HepG2 (cell line): Measurements from ENCODE around the gene GPC3. TPM values are rescaled to one million over a fixed set of nuclear protein-coding genes. Genes with fewer than 3 reads are reported as not detected.
A peak's percentile ranks its signal among the peaks of the same experiment; 100 is the strongest.

Experiments
- ATAC-seq: fragments of 200-7000 bp; cut with Tn5 transposase; 3 replicates; pipeline ENCODE4 v1.9.1; 2020; ENCODE audit warnings: mild to moderate bottlenecking, moderate library complexity
- BruUV-seq: library from RNA; stranded (reverse); fragments of 400-500 nt; replicated peaks from 2 replicates; lab custom pipeline; 2021; lab: Mats Ljungman, UMichigan
- CTCF ChIA-PET: fragments of 300-600 bp; formaldehyde crosslinking; extraction: SDS; loops from one replicate; lab custom pipeline; 2021; ENCODE audit warnings: low total read pairs, inconsistent platforms, low intra/inter-chr PET ratio; lab: Yijun Ruan, JAX
- POLR2A ChIA-PET: fragments of 350-600 bp; sonication (Branson Sonifier 250); formaldehyde crosslinking; loops from one replicate; lab custom pipeline; 2020; ENCODE audit warnings: antibody characterized with exemption, inconsistent platforms; lab: Yijun Ruan, JAX
- DNase-seq: peaks from one replicate; pipeline ENCODE4 v3.0.0-alpha.2; 2015; ENCODE audit warnings: low spot score
- FAIRE-seq: peaks from 3 replicates; lab custom pipeline; 2011; peaks lifted over from hg19 to GRCh38; lab: Jason Lieb, UNC
- H2AFZ ChIP-seq: one replicate; pipeline ENCODE4 v1.6.1; 2011; ENCODE audit warnings: low read length, inconsistent platforms
- H3K27ac ChIP-seq: fragments of 300-600 bp; 3 replicates; pipeline ENCODE4 v1.8.0; 2011; ENCODE audit warnings: mixed run types, mild to moderate bottlenecking, mixed read lengths, low read length, inconsistent platforms; ENCODE audit not compliant: insufficient read depth; ENCODE audit errors: extremely low read length
- H3K27me3 ChIP-seq, 2 experiments: fragments of 200-600 bp in 1 of 2; 2 replicates in 1 of 2; 3 replicates in 1 of 2; pipeline versions ENCODE4 v1.6.0 to v1.8.0; 2011; ENCODE audit warnings: low read length in 2 of 2, mild to moderate bottlenecking in 2 of 2, moderate library complexity in 2 of 2, inconsistent platforms in 1 of 2; ENCODE audit not compliant: insufficient read depth in 2 of 2, control insufficient read depth in 1 of 2
- H3K36me3 ChIP-seq, 2 experiments: fragments of 200-600 bp in 1 of 2; replicated peaks in 1 of 2; 2 replicates in 1 of 2; 3 replicates in 1 of 2; pipeline versions ENCODE4 v1.5.1 to v1.8.0; 2011; ENCODE audit warnings: low read length in 2 of 2, inconsistent platforms in 1 of 2; ENCODE audit not compliant: insufficient read depth in 2 of 2, control insufficient read depth in 1 of 2
- H3K4me1 ChIP-seq: 2 replicates; pipeline ENCODE4 v1.5.1; 2012; ENCODE audit warnings: low read length, inconsistent platforms; ENCODE audit not compliant: insufficient read depth
- H3K4me2 ChIP-seq: 2 replicates; pipeline ENCODE4 v1.6.0; 2011; ENCODE audit warnings: low read depth, low read length, inconsistent platforms
- H3K4me3 ChIP-seq, 3 experiments: fragments of 200-600 bp in 1 of 3; sonication (generic), shearing (Covaris generic) in 1 of 3; replicated peaks in 1 of 3; 2 replicates each; pipeline ENCODE4 v1.5.1; 2011 to 2016; ENCODE audit warnings: low read length in 3 of 3, inconsistent platforms in 2 of 3, low read depth in 2 of 3, mild to moderate bottlenecking in 2 of 3, control low read depth in 1 of 3, mixed read lengths in 1 of 3; ENCODE audit not compliant: insufficient read depth in 1 of 3
- H3K79me2 ChIP-seq: one replicate; pipeline ENCODE4 v1.6.1; 2011; ENCODE audit warnings: low read length, inconsistent platforms; ENCODE audit not compliant: insufficient read depth
- H3K9ac ChIP-seq: 2 replicates; pipeline ENCODE4 v1.6.0; 2011; ENCODE audit warnings: mild to moderate bottlenecking, low read depth, low read length, inconsistent platforms; ENCODE audit not compliant: insufficient read depth
- H3K9me3 ChIP-seq: 2 replicates; pipeline ENCODE4 v1.5.1; 2012; ENCODE audit warnings: mild to moderate bottlenecking, low read length
- H4K20me1 ChIP-seq: 2 replicates; pipeline ENCODE4 v1.6.0; 2011; ENCODE audit warnings: inconsistent platforms, mild to moderate bottlenecking, low read length, moderate library complexity; ENCODE audit not compliant: insufficient read depth
- AGO2 ChIP-seq: fragments of 200-400 bp; formaldehyde crosslinking; optimal IDR thresholded peaks from 2 replicates; pipeline ENCODE3; 2017; ENCODE audit warnings: mild to moderate bottlenecking, low read depth, low read length, moderate library complexity
- BCL3 ChIP-seq: sonication (generic); formaldehyde crosslinking; IDR thresholded peaks from 2 replicates; pipeline ENCODE4 v1.5.1; 2020; ENCODE audit warnings: mild to moderate bottlenecking, missing genetic modification reagents, moderate library complexity
- CREB1 ChIP-seq, 2 experiments: fragments of 450-650 bp in 1 of 2; IDR thresholded peaks; 2 replicates each; pipeline ENCODE4 v1.6.1; 2016 to 2017; ENCODE audit warnings: control low read depth in 1 of 2, mild to moderate bottlenecking in 1 of 2, missing compliant biosample characterization in 1 of 2, missing genetic modification characterization in 1 of 2
- ETV6 ChIP-seq: sonication (generic); formaldehyde crosslinking; conservative IDR thresholded peaks from 2 replicates; pipeline ENCODE4 v1.4.0; 2020; ENCODE audit warnings: missing genetic modification reagents
- GMEB1 ChIP-seq: sonication (generic); formaldehyde crosslinking; IDR thresholded peaks from 2 replicates; pipeline ENCODE4 v1.5.1; 2020; ENCODE audit warnings: missing genetic modification reagents, mild to moderate bottlenecking, borderline replicate concordance
- HDAC1 ChIP-seq: sonication (generic); formaldehyde crosslinking; IDR thresholded peaks from 2 replicates; pipeline ENCODE4 v1.5.1; 2020; ENCODE audit warnings: mild to moderate bottlenecking, missing genetic modification reagents
- PHF8 ChIP-seq: sonication (generic); formaldehyde crosslinking; IDR thresholded peaks from 2 replicates; pipeline ENCODE4 v1.5.0; 2020; ENCODE audit warnings: missing genetic modification reagents
- POLR2G ChIP-seq: fragments of 200-400 bp; formaldehyde crosslinking; IDR thresholded peaks from 2 replicates; pipeline ENCODE4 v1.6.1; 2018; ENCODE audit warnings: mild to moderate bottlenecking, low read depth, low read length, moderate library complexity
- SKIL ChIP-seq: sonication (generic); formaldehyde crosslinking; IDR thresholded peaks from 2 replicates; pipeline ENCODE4 v1.8.0; 2022; ENCODE audit warnings: missing genetic modification reagents, mild to moderate bottlenecking, moderate library complexity, borderline replicate concordance
- SP5 ChIP-seq: IDR thresholded peaks from 2 replicates; pipeline ENCODE4 v1.6.1; 2016; ENCODE audit warnings: low read depth, borderline replicate concordance
- ZNF12 ChIP-seq: sonication (generic); formaldehyde crosslinking; IDR thresholded peaks from 2 replicates; pipeline ENCODE4 v1.5.0; 2020; ENCODE audit warnings: missing genetic modification reagents
- ZNF224 ChIP-seq: sonication (generic); formaldehyde crosslinking; IDR thresholded peaks from 2 replicates; pipeline ENCODE4 v1.5.0; 2020; ENCODE audit warnings: mild to moderate bottlenecking, missing genetic modification reagents
- ZNF256 ChIP-seq: sonication (generic); formaldehyde crosslinking; conservative IDR thresholded peaks from 2 replicates; pipeline ENCODE4 v1.4.0; 2020; ENCODE audit warnings: missing genetic modification reagents
- ZNF30 ChIP-seq: sonication (generic); formaldehyde crosslinking; IDR thresholded peaks from 2 replicates; pipeline ENCODE4 v1.5.0; 2020; ENCODE audit warnings: mild to moderate bottlenecking, missing genetic modification reagents
- ZNF607 ChIP-seq: sonication (generic); formaldehyde crosslinking; IDR thresholded peaks from 2 replicates; pipeline ENCODE4 v1.5.1; 2020; ENCODE audit warnings: missing genetic modification reagents, mild to moderate bottlenecking, borderline replicate concordance
- ZNF777 ChIP-seq: sonication (generic); formaldehyde crosslinking; IDR thresholded peaks from 2 replicates; pipeline ENCODE4 v1.4.0; 2020; ENCODE audit warnings: missing genetic modification reagents
- WGBS: methylation state at CpG from one replicate; pipeline ENCODE4 v1.1.6; 2017; ENCODE audit warnings: low lambda C conversion rate; 5-methylcytosine and 5-hydroxymethylcytosine counted together
- in situ Hi-C: cut with HindIII; loops from 2 replicates; pipeline ENCODE4 v1.10.0; 2017; ENCODE audit warnings: low pct_unique_long_range_greater_than_20kb; ENCODE audit not compliant: extremely low pct_ligation_motif_present
- intact Hi-C: fragments of 100-400 bp; cut with micrococcal nuclease; formaldehyde crosslinking; loops from one replicate; pipeline ENCODE4 v1.10.0; 2022; ENCODE audit not compliant: unreplicated experiment
- polyA plus RNA-seq, 8 experiments: library from polyadenylated mRNA; depleted of rRNA in 3 of 8; stranded (reverse) in 7 of 8; unstranded in 1 of 8; fragments of >200 nt; fragmentation: Illumina TruSeq in 4 of 8; extraction: Trizol in 4 of 8; gene quantifications; 2 replicates each; pipeline versions ENCODE4 v1.2.1 to v1.2.3, GENCODE V29; 2011 to 2016; ENCODE audit warnings: low read depth in 4 of 8, missing spikeins in 1 of 8, mixed read lengths in 1 of 8; ENCODE audit not compliant: insufficient read depth in 1 of 8
- total RNA-seq, 5 experiments: library from RNA; depleted of rRNA; stranded (reverse); fragments of >200 nt; fragmentation: Illumina TruSeq; extraction: Trizol; gene quantifications; 2 replicates each; pipeline ENCODE4 v1.2.3, GENCODE V29; 2016; ENCODE audit warnings: low read depth in 1 of 5

The GPC3 gene
- total and polyA plus RNA-seq, 2 of the 13 experiments (the other 11 are each of a cell fraction or from before 2014, with no cell fraction given) = 1,799 to 3,263 TPM

- TF ChIP-seq GMEB1 (CRISPR knock-in tag) = no peak
- no peak for TF ChIP-seq ZNF256 (CRISPR knock-in tag)
- 0 out of 2 replicates have a peak, but pooled peaks have one; percentile 6 for TF ChIP-seq ZNF607
- TF ChIP-seq POLR2G = peak; percentile 29
Measured at GRCh38 chrX:133984857-133985163, 584 bp downstream of the GPC3 start (continued).

- 5% methylated on average over 11 of the region's 40 CpGs for WGBS
- Histone ChIP-seq H3K4me3 (peak overlapping the region; percentile 80 to 88 (median 86)), H4K20me1 (peaks cover 13% of the 10 kb centered on the region), H3K79me2 (peaks cover 82% of the 10 kb centered on the region), H3K4me1 (peaks cover 17% of the 10 kb centered on the region), H3K27ac (peak overlapping the region; percentile 85), H3K27me3 (no peaks in the 10 kb centered on the region; a peak in 1 of 5 replicates), H3K9ac (peak overlapping the region; percentile 79), H3K4me2 (peak overlapping the region; percentile 80), H2AFZ (no peak overlapping the region), H3K36me3 (peaks cover 1 to 28% of the 10 kb centered on the region in 2 experiments), H3K9me3 (no peaks in the 10 kb centered on the region)
- peak; percentile 40 for FAIRE-seq
- in situ Hi-C loops = loop anchor here (5.0 kb wide), 1 partner anchor 38 kb away; no protein-coding TSS in a partner anchor
- POLR2A ChIA-PET = interaction anchor here (0.9 to 11.4 kb wide), 7 partner anchors 8 to 42 kb away, joined by 5 to 216 read pairs (median 28); no protein-coding TSS in a partner anchor
- intact Hi-C loops = no loop called here
- BruUV-seq = no TSS peak
- ATAC-seq = no peak
- CTCF ChIA-PET = no interaction called here
- no peak for DNase-seq
- no peak for TF ChIP-seq ZNF777 (CRISPR knock-in tag)
- no peak for TF ChIP-seq SKIL (CRISPR knock-in tag)
- no peak for TF ChIP-seq ZNF224
- peak; percentile 84 for TF ChIP-seq AGO2
- TF ChIP-seq CREB1 (IDR thresholded peaks at IDR 0.05) = no peak
- no peak for TF ChIP-seq CREB1 (CRISPR knock-in tag; IDR thresholded peaks at IDR 0.05)
- no peak for TF ChIP-seq ETV6 (CRISPR knock-in tag)
- TF ChIP-seq HDAC1 = no peak
- 0 out of 2 replicates have a peak, but pooled peaks have one; percentile 18 for TF ChIP-seq PHF8
- TF ChIP-seq SP5 = no peak
- no peak for TF ChIP-seq ZNF12 (CRISPR knock-in tag)
- TF ChIP-seq ZNF30 = no peak
- TF ChIP-seq BCL3 = no peak
Measured at GRCh38 chrX:133983974-133984845, 1.2 kb downstream of the GPC3 start.
